H9 (cell line): ENCODE measurements around the gene ARFGEF2. TPM values are rescaled to one million over a fixed set of nuclear protein-coding genes. Genes with fewer than 3 reads are reported as not detected.
"Not testable (repeated sequence)": the region's sequence is repeated elsewhere in the genome, so short reads cannot be mapped to it uniquely, and the experiment has no call there.

Source experiments
- DNase-seq: peaks from one replicate; pipeline ENCODE4 v3.0.0-alpha.2; 2017
- H2AFZ ChIP-seq: one replicate; pipeline ENCODE4 v1.6.1; 2013; ENCODE audit warnings: mild to moderate bottlenecking, low read length, control low read depth, moderate library complexity
- H2AK5ac ChIP-seq: 2 replicates; pipeline ENCODE4 v1.6.1; 2013; ENCODE audit warnings: low read length, control low read depth, mixed read lengths; ENCODE audit not compliant: insufficient read length
- H2BK120ac ChIP-seq: one replicate; pipeline ENCODE4 v1.6.1; 2013; ENCODE audit warnings: low read depth, mild to moderate bottlenecking, low read length, control low read depth, inconsistent platforms; ENCODE audit not compliant: poor library complexity, severe bottlenecking
- H2BK12ac ChIP-seq: 2 replicates; pipeline ENCODE4 v1.6.1; 2013; ENCODE audit warnings: low read length, control low read depth, mixed read lengths, low read depth; ENCODE audit not compliant: insufficient read length
- H2BK15ac ChIP-seq: 2 replicates; pipeline ENCODE4 v1.6.1; 2013; ENCODE audit warnings: low read depth, low read length, control low read depth
- H2BK20ac ChIP-seq: one replicate; pipeline ENCODE4 v1.6.1; 2013; ENCODE audit warnings: low read depth, mild to moderate bottlenecking, low read length, control low read depth, inconsistent platforms; ENCODE audit not compliant: poor library complexity, severe bottlenecking
- H2BK5ac ChIP-seq: 2 replicates; pipeline ENCODE4 v1.6.1; 2013; ENCODE audit warnings: low read length, control low read depth, mixed read lengths; ENCODE audit not compliant: insufficient read length
- H3K14ac ChIP-seq: 2 replicates; pipeline ENCODE4 v1.6.1; 2013; ENCODE audit warnings: low read length, control low read depth; ENCODE audit not compliant: insufficient read depth
- H3K18ac ChIP-seq: 2 replicates; pipeline ENCODE4 v1.6.1; 2013; ENCODE audit warnings: low read depth, mild to moderate bottlenecking, mixed read lengths, low read length, control low read depth; ENCODE audit not compliant: insufficient read length
- H3K23ac ChIP-seq: 2 replicates; pipeline ENCODE4 v1.6.1; 2013; ENCODE audit warnings: low read length, control low read depth, mixed read lengths, low read depth; ENCODE audit not compliant: insufficient read length
- H3K23me2 ChIP-seq: 2 replicates; pipeline ENCODE4 v1.6.1; 2013; ENCODE audit warnings: low read depth, mild to moderate bottlenecking, mixed read lengths, low read length, control low read depth; ENCODE audit not compliant: insufficient read length, poor library complexity, severe bottlenecking
- H3K27ac ChIP-seq: 2 replicates; pipeline ENCODE4 v1.5.1; 2013; ENCODE audit warnings: low read length, control low read depth, mixed read lengths, low read depth; ENCODE audit not compliant: insufficient read length
- H3K27me3 ChIP-seq: 2 replicates; pipeline ENCODE4 v1.6.1; 2013; ENCODE audit warnings: low read length, control low read depth, inconsistent platforms; ENCODE audit not compliant: insufficient read depth
- H3K4ac ChIP-seq: 2 replicates; pipeline ENCODE4 v1.6.1; 2013; ENCODE audit warnings: low read depth, mild to moderate bottlenecking, control low read depth, inconsistent platforms, low read length, moderate library complexity
- H3K4me1 ChIP-seq: 2 replicates; pipeline ENCODE4 v1.6.1; 2013; ENCODE audit warnings: low read length, control low read depth, inconsistent platforms; ENCODE audit not compliant: insufficient read depth
- H3K4me2 ChIP-seq: 2 replicates; pipeline ENCODE4 v1.6.1; 2013; ENCODE audit warnings: low read length, control low read depth, mixed read lengths; ENCODE audit not compliant: insufficient read length, insufficient read depth
- H3K56ac ChIP-seq: 2 replicates; pipeline ENCODE4 v1.6.1; 2013; ENCODE audit warnings: low read depth, mild to moderate bottlenecking, mixed read lengths, low read length, control low read depth; ENCODE audit not compliant: insufficient read length
- H3K79me1 ChIP-seq: 2 replicates; pipeline ENCODE4 v1.6.1; 2013; ENCODE audit warnings: low read depth, mild to moderate bottlenecking, moderate library complexity, low read length, control low read depth, inconsistent platforms; ENCODE audit not compliant: insufficient read depth, poor library complexity, severe bottlenecking
- H3K79me2 ChIP-seq: 2 replicates; pipeline ENCODE4 v1.6.1; 2013; ENCODE audit warnings: low read length, control low read depth, inconsistent platforms; ENCODE audit not compliant: insufficient read depth
- H3K9ac ChIP-seq: 2 replicates; pipeline ENCODE4 v1.6.1; 2013; ENCODE audit warnings: low read length, control low read depth, mixed read lengths; ENCODE audit not compliant: insufficient read length; ENCODE audit errors: extremely low read depth
- H3K9me3 ChIP-seq: one replicate; pipeline ENCODE4 v1.6.1; 2013; ENCODE audit warnings: low read depth, low read length, inconsistent platforms; ENCODE audit not compliant: control insufficient read depth
- H3T11ph ChIP-seq: one replicate; pipeline ENCODE4 v1.6.1; 2013; ENCODE audit warnings: mild to moderate bottlenecking, low read length, control low read depth, inconsistent platforms
- H4K20me1 ChIP-seq: one replicate; pipeline ENCODE4 v1.6.1; 2013; ENCODE audit not compliant: control insufficient read depth, insufficient read length, insufficient read depth
- H4K5ac ChIP-seq: 2 replicates; pipeline ENCODE4 v1.6.1; 2013; ENCODE audit warnings: low read depth, mild to moderate bottlenecking, mixed read lengths, low read length, control low read depth; ENCODE audit not compliant: insufficient read length
- H4K8ac ChIP-seq: replicated peaks from 2 replicates; pipeline ENCODE4 v1.6.1; 2013; ENCODE audit warnings: low read length, control low read depth, mixed read lengths, low read depth; ENCODE audit not compliant: insufficient read length
- H4K91ac ChIP-seq: 2 replicates; pipeline ENCODE4 v1.6.1; 2013; ENCODE audit warnings: low read depth, mild to moderate bottlenecking, moderate library complexity, mixed read lengths, low read length, control low read depth; ENCODE audit not compliant: insufficient read length
- H3K27ac Mint-ChIP-seq, 3 experiments: 2 replicates in 2 of 3; 3 replicates in 1 of 3; pipeline ENCODE4 v1.8.0; 2020 to 2021; ENCODE audit warnings: mixed read lengths in 3 of 3, mild to moderate bottlenecking in 1 of 3, moderate library complexity in 1 of 3
- H3K27me3 Mint-ChIP-seq: 2 replicates; pipeline ENCODE4 v1.8.0; 2021; ENCODE audit warnings: low read depth, mild to moderate bottlenecking, moderate library complexity, mixed read lengths
- H3K36me3 Mint-ChIP-seq, 3 experiments: 2 replicates in 2 of 3; 3 replicates in 1 of 3; pipeline ENCODE4 v1.8.0; 2020 to 2021; ENCODE audit warnings: low read depth in 3 of 3, mixed read lengths in 3 of 3; ENCODE audit not compliant: insufficient read depth in 1 of 3
- H3K4me1 Mint-ChIP-seq, 2 experiments: 2 replicates each; pipeline ENCODE4 v1.8.0; 2020; ENCODE audit warnings: mixed read lengths in 2 of 2
- H3K4me3 Mint-ChIP-seq, 2 experiments: 2 replicates in 1 of 2; 3 replicates in 1 of 2; pipeline ENCODE4 v1.8.0; 2020 to 2021; ENCODE audit warnings: mild to moderate bottlenecking in 2 of 2, mixed read lengths in 2 of 2, moderate library complexity in 1 of 2
- H3K9me3 Mint-ChIP-seq, 2 experiments: 2 replicates in 1 of 2; 3 replicates in 1 of 2; pipeline ENCODE4 v1.8.0; 2020; ENCODE audit warnings: mild to moderate bottlenecking in 2 of 2, mixed read lengths in 2 of 2, moderate library complexity in 1 of 2
- WGBS: extraction: QIAGEN DNeasy Blood & Tissue Kit; methylation state at CpG from one replicate; pipeline ENCODE4 v1.1.7; 2013; ENCODE audit warnings: missing lambda C conversion rate, low lambda C conversion rate, mixed read lengths; ENCODE audit not compliant: insufficient read length; ENCODE audit errors: extremely low coverage; 5-methylcytosine and 5-hydroxymethylcytosine counted together
- total RNA-seq: library from RNA; stranded (reverse); gene quantifications from 2 replicates; pipeline ENCODE4 v1.2.1, GENCODE V29; 2021
- TF ChIP-seq, protein P1 (sequence below): fragments of 200-600 bp; sonication (generic); conservative IDR thresholded peaks from 3 replicates; pipeline ENCODE4 v1.8.0; 2021; ENCODE audit warnings: antibody characterized with exemption, mild to moderate bottlenecking

ARFGEF2 gene
- total RNA-seq, 1 experiment from 2014 or later: 16.6 TPM

DNA sequence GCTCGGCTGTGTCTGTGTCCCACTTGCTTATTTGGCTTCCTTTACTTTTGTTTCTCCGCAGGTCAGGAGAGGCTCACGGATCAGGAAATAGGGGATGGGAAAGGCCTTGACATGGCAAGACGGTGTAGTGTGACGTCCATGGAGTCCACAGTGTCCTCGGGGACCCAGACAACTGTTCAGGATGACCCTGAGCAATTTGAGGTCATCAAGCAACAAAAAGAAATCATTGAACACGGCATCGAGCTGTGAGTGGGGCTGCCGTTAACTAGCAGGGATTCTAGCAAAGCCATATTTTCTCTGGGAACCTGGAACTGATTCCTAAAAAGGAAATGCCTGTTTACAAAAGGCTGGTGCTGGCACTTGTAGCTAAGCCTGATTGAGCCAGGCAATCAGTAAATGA, 54.4 kb downstream of the ARFGEF2 start:
- Histone ChIP-seq H4K5ac (no peak overlapping the region), H3K79me2 (no peaks in the 10 kb centered on the region), H2BK20ac (no peak overlapping the region), H3K4me2 (no peak overlapping the region), H2AFZ (no peak overlapping the region), H3K14ac (no peak overlapping the region), H3K23ac (no peak overlapping the region), H2BK12ac (no peak overlapping the region), H3K23me2 (no peaks in the 10 kb centered on the region), H3T11ph (no peak overlapping the region), H4K91ac (no peak overlapping the region), H4K8ac (no peak overlapping the region), H3K27ac (no peak overlapping the region), H2BK15ac (no peak overlapping the region), H3K79me1 (no peaks in the 10 kb centered on the region), H4K20me1 (no peaks in the 10 kb centered on the region), H3K18ac (no peak overlapping the region), H3K4me1 (no peaks in the 10 kb centered on the region), H2BK120ac (no peak overlapping the region), H3K9ac (no peak overlapping the region), H3K27me3 (no peaks in the 10 kb centered on the region), H3K9me3 (no peaks in the 10 kb centered on the region), H3K4ac (no peak overlapping the region), H2AK5ac (no peak overlapping the region), H3K56ac (no peak overlapping the region), H2BK5ac (no peak overlapping the region)
- TF ChIP-seq, protein P1, sequence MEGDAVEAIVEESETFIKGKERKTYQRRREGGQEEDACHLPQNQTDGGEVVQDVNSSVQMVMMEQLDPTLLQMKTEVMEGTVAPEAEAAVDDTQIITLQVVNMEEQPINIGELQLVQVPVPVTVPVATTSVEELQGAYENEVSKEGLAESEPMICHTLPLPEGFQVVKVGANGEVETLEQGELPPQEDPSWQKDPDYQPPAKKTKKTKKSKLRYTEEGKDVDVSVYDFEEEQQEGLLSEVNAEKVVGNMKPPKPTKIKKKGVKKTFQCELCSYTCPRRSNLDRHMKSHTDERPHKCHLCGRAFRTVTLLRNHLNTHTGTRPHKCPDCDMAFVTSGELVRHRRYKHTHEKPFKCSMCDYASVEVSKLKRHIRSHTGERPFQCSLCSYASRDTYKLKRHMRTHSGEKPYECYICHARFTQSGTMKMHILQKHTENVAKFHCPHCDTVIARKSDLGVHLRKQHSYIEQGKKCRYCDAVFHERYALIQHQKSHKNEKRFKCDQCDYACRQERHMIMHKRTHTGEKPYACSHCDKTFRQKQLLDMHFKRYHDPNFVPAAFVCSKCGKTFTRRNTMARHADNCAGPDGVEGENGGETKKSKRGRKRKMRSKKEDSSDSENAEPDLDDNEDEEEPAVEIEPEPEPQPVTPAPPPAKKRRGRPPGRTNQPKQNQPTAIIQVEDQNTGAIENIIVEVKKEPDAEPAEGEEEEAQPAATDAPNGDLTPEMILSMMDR: no peak
- Mint-ChIP-seq H3K27me3 (no peaks in the 10 kb centered on the region), H3K4me1 (no peaks in the 10 kb centered on the region), H3K9me3 (no peaks in the 10 kb centered on the region), H3K4me3 (no peak overlapping the region), H3K36me3 (peaks cover 35 to 65% (median 39%) of the 10 kb centered on the region in 3 experiments), H3K27ac (no peak overlapping the region)
- no CpG with 5 or more reads among the region's 9 CpGs for WGBS
- DNase-seq: no peak

GRCh38 chr20:48979980-48980379, 58.5 kb downstream of the ARFGEF2 start:
- not testable (repeated sequence) for H3K18ac ChIP-seq, H4K91ac ChIP-seq, H3K4me1 ChIP-seq, H2BK12ac ChIP-seq, H3K27me3 ChIP-seq, H3T11ph ChIP-seq, H2BK5ac ChIP-seq, H2BK120ac ChIP-seq, H3K4me2 ChIP-seq, H2BK15ac ChIP-seq, DNase-seq, H2AK5ac ChIP-seq, H4K5ac ChIP-seq, H3K23me2 ChIP-seq, H2AFZ ChIP-seq, H3K27me3 Mint-ChIP-seq, H3K27ac ChIP-seq, H3K23ac ChIP-seq, H4K8ac ChIP-seq, H2BK20ac ChIP-seq, H3K56ac ChIP-seq, H3K79me1 ChIP-seq, H3K4me3 Mint-ChIP-seq, H3K79me2 ChIP-seq, H3K9ac ChIP-seq, H3K4me1 Mint-ChIP-seq, H3K14ac ChIP-seq, H3K4ac ChIP-seq, H4K20me1 ChIP-seq
- Mint-ChIP-seq H3K9me3 (peaks cover 12 to 17% of the 10 kb centered on the region in 2 experiments), H3K27ac (peak overlapping the region in 1 of 3 experiments; percentile 23; a peak in 1 of 7 replicates), H3K36me3 (peaks cover 61 to 85% (median 64%) of the 10 kb centered on the region in 3 experiments)
- peaks cover 17% of the 10 kb centered on the region for H3K9me3 ChIP-seq
- no CpG with 5 or more reads among the region's 2 CpGs for WGBS
